NAMALWA (cell line): ENCODE measurements around the gene ACHE.
"Not testable (repeated sequence)": the region's sequence is repeated elsewhere in the genome, so short reads cannot be mapped to it uniquely, and the experiment has no call there.

Source experiments
- DNase-seq: peaks from one replicate; pipeline ENCODE4 v3.0.0-alpha.2; 2015; ENCODE audit warnings: low spot score

The ACHE gene

GRCh38 chr7:100895701-100895955 is at the start of gene ACHE:
Gene ACHE, minus strand, starts transcription at chr7:100895888. Its CDS starts 1,656 bp downstream, at chr7:100894232.
- DNase-seq: no peak

GRCh38 chr7:100944138-100944537 is 48.5 kb upstream of the ACHE start:
- no peak for DNase-seq

GRCh38 chr7:100943693-100944092 is 48.0 kb upstream of the ACHE start:
- DNase-seq: no peak

GRCh38 chr7:100942045-100942774 is 46.5 kb upstream of the ACHE start:
- no peak for DNase-seq

GRCh38 chr7:100936167-100936566 is 40.5 kb upstream of the ACHE start:
- not testable (repeated sequence) for DNase-seq

- DNase-seq: not testable (repeated sequence)
Measured at GRCh38 chr7:100935381-100935780, 39.7 kb upstream of the ACHE start.

- peak; percentile 58 for DNase-seq
Measured at GRCh38 chr7:100933734-100934133, 38.0 kb upstream of the ACHE start.

GRCh38 chr7:100929808-100930174 is 34.1 kb upstream of the ACHE start:
- DNase-seq: no peak

GRCh38 chr7:100923616-100924015 is 27.9 kb upstream of the ACHE start:
- not testable (repeated sequence) for DNase-seq

GRCh38 chr7:100921039-100921438 is 25.4 kb upstream of the ACHE start:
- no peak for DNase-seq

GRCh38 chr7:100919779-100920437 is 24.2 kb upstream of the ACHE start:
- DNase-seq: not testable (repeated sequence)

GRCh38 chr7:100919335-100919734 is 23.6 kb upstream of the ACHE start:
- not testable (repeated sequence) for DNase-seq

- DNase-seq: no peak
Measured at GRCh38 chr7:100914879-100915447, 19.3 kb upstream of the ACHE start.

GRCh38 chr7:100914208-100914878 is 18.7 kb upstream of the ACHE start:
- DNase-seq: no peak

GRCh38 chr7:100911484-100911883 is 15.8 kb upstream of the ACHE start:
- no peak for DNase-seq

- not testable (repeated sequence) for DNase-seq
Measured at GRCh38 chr7:100910443-100910842, 14.8 kb upstream of the ACHE start.

GRCh38 chr7:100908512-100908911 is 12.8 kb upstream of the ACHE start:
- DNase-seq: no peak

GRCh38 chr7:100902638-100903037 is 7.0 kb upstream of the ACHE start:
- DNase-seq: no peak

GRCh38 chr7:100901921-100902332 is 6.2 kb upstream of the ACHE start:
- DNase-seq: no peak

GRCh38 chr7:100900978-100901377 is 5.3 kb upstream of the ACHE start:
- DNase-seq: no peak

GRCh38 chr7:100899432-100899831 is 3.7 kb upstream of the ACHE start:
- no peak for DNase-seq

- DNase-seq: no peak
Measured at GRCh38 chr7:100897772-100898454, 2.2 kb upstream of the ACHE start.
